AG10803 (cell line): ENCODE results near the gene MYOCD.

Experiments used
- DNase-seq: peaks from one replicate; pipeline ENCODE4 v3.0.0; 2010; ENCODE audit warnings: low read depth
- H3K4me3 ChIP-seq: 2 replicates; pipeline ENCODE4 v1.5.1; 2011; ENCODE audit warnings: mild to moderate bottlenecking, low read length, control low read depth
- CTCF ChIP-seq: conservative IDR thresholded peaks from 2 replicates; pipeline ENCODE4 v1.5.1; 2011; ENCODE audit warnings: mild to moderate bottlenecking, low read length, control low read depth, inconsistent platforms

The MYOCD gene

GRCh38 chr17:12659500-12659899 is 6.2 kb upstream of the MYOCD start:
- no peak overlapping the region for H3K4me3 ChIP-seq
- DNase-seq = peak; percentile 61
- no peak for TF ChIP-seq CTCF

- H3K4me3 ChIP-seq = no peak overlapping the region
- no peak for DNase-seq
- no peak for TF ChIP-seq CTCF
Observed at GRCh38 chr17:12664252-12664651, 1.4 kb upstream of the MYOCD start.

- DNase-seq = no peak
- H3K4me3 ChIP-seq = peak overlapping the region; percentile 66
Observed at GRCh38 chr17:12664894-12665262, 812 bp upstream of the MYOCD start.

GRCh38 chr17:12666718-12667117 is 1.0 kb downstream of the MYOCD start:
- no peak overlapping the region for H3K4me3 ChIP-seq
- TF ChIP-seq CTCF = no peak

More at GRCh38 chr17:12664894-12665262, 812 bp upstream of the MYOCD start:
- TF ChIP-seq CTCF = no peak

GRCh38 chr17:12667299-12667958 is 1.7 kb downstream of the MYOCD start:
- no peak overlapping the region for H3K4me3 ChIP-seq
- peak; percentile 68 for TF ChIP-seq CTCF
- DNase-seq = peak; percentile 55

More at GRCh38 chr17:12666718-12667117, 1.0 kb downstream of the MYOCD start:
- no peak for DNase-seq

- TF ChIP-seq CTCF = no peak
- no peak for DNase-seq
- no peak overlapping the region for H3K4me3 ChIP-seq
Observed at GRCh38 chr17:12671906-12672305, 6.2 kb downstream of the MYOCD start.

- no peak overlapping the region for H3K4me3 ChIP-seq
- no peak for DNase-seq
- TF ChIP-seq CTCF = no peak
Observed at GRCh38 chr17:12672947-12673346, 7.3 kb downstream of the MYOCD start.
